ENCODE measurements around the gene PIP4K2C.
"Not testable (repeated sequence)": the region's sequence is repeated elsewhere in the genome, so short reads cannot be mapped to it uniquely, and the experiment has no call there.

PIP4K2C gene

GRCh38 chr12:57550641-57551549 is 40.1 kb upstream of the PIP4K2C start:
- TF ChIP-seq JUND (IDR thresholded peaks at IDR 0.05; ENCODE audit: low read depth), result no peak
- in situ Hi-C loops (cut with HindIII; ENCODE audit: low pct_unique_long_range_greater_than_20kb, low sequenced_read_pairs), result no loop called here
- DNase-seq (ENCODE audit: low read depth in 1 of 2, low spot score in 1 of 2), result no peak

GRCh38 chr12:57551637-57552305 is 39.2 kb upstream of the PIP4K2C start:
- DNase-seq (ENCODE audit: low read depth in 1 of 2, low spot score in 1 of 2), result no peak
- no peak for TF ChIP-seq JUND (IDR thresholded peaks at IDR 0.05; ENCODE audit: low read depth)
- in situ Hi-C loops (cut with HindIII; ENCODE audit: low pct_unique_long_range_greater_than_20kb, low sequenced_read_pairs), result no loop called here

GRCh38 chr12:57552306-57552651 is 38.7 kb upstream of the PIP4K2C start:
- in situ Hi-C loops (cut with HindIII; ENCODE audit: low pct_unique_long_range_greater_than_20kb, low sequenced_read_pairs), result no loop called here
- DNase-seq (ENCODE audit: low read depth in 1 of 2, low spot score in 1 of 2), result no peak
- no peak for TF ChIP-seq JUND (IDR thresholded peaks at IDR 0.05; ENCODE audit: low read depth)

GRCh38 chr12:57552835-57553313 is 38.1 kb upstream of the PIP4K2C start:
- in situ Hi-C loops (cut with HindIII; ENCODE audit: low pct_unique_long_range_greater_than_20kb, low sequenced_read_pairs), result no loop called here
- no peak for TF ChIP-seq JUND (IDR thresholded peaks at IDR 0.05; ENCODE audit: low read depth)
- DNase-seq (ENCODE audit: low read depth in 1 of 2, low spot score in 1 of 2), result no peak

GRCh38 chr12:57553343-57554202 is 37.4 kb upstream of the PIP4K2C start:
- DNase-seq (ENCODE audit: low read depth in 1 of 2, low spot score in 1 of 2), result no peak
- in situ Hi-C loops (cut with HindIII; ENCODE audit: low pct_unique_long_range_greater_than_20kb, low sequenced_read_pairs), result no loop called here
- TF ChIP-seq JUND (IDR thresholded peaks at IDR 0.05; ENCODE audit: low read depth), result no peak

GRCh38 chr12:57554453-57554852 is 36.5 kb upstream of the PIP4K2C start:
- no peak for TF ChIP-seq JUND (IDR thresholded peaks at IDR 0.05; ENCODE audit: low read depth)
- in situ Hi-C loops (cut with HindIII; ENCODE audit: low pct_unique_long_range_greater_than_20kb, low sequenced_read_pairs), result no loop called here
- DNase-seq (ENCODE audit: low read depth in 1 of 2, low spot score in 1 of 2), result no peak

GRCh38 chr12:57554897-57555296 is 36.1 kb upstream of the PIP4K2C start:
- no peak for DNase-seq (ENCODE audit: low read depth in 1 of 2, low spot score in 1 of 2)
- no peak for TF ChIP-seq JUND (IDR thresholded peaks at IDR 0.05; ENCODE audit: low read depth)
- in situ Hi-C loops (cut with HindIII; ENCODE audit: low pct_unique_long_range_greater_than_20kb, low sequenced_read_pairs), result no loop called here

- in situ Hi-C loops (cut with HindIII; ENCODE audit: low pct_unique_long_range_greater_than_20kb, low sequenced_read_pairs), result no loop called here
- TF ChIP-seq JUND (IDR thresholded peaks at IDR 0.05; ENCODE audit: low read depth), result no peak
- no peak for DNase-seq (ENCODE audit: low read depth in 1 of 2, low spot score in 1 of 2)
Observed at GRCh38 chr12:57558864-57559263, 32.1 kb upstream of the PIP4K2C start.

- TF ChIP-seq JUND (IDR thresholded peaks at IDR 0.05; ENCODE audit: low read depth), result no peak
- DNase-seq (ENCODE audit: low read depth in 1 of 2, low spot score in 1 of 2), result no peak
- in situ Hi-C loops (cut with HindIII; ENCODE audit: low pct_unique_long_range_greater_than_20kb, low sequenced_read_pairs), result no loop called here
Observed at GRCh38 chr12:57560516-57560915, 30.5 kb upstream of the PIP4K2C start.

GRCh38 chr12:57561117-57561516 is 29.9 kb upstream of the PIP4K2C start:
- DNase-seq (ENCODE audit: low read depth in 1 of 2, low spot score in 1 of 2); in situ Hi-C loops (cut with HindIII; ENCODE audit: low pct_unique_long_range_greater_than_20kb, low sequenced_read_pairs): not testable (repeated sequence)

- DNase-seq (ENCODE audit: low read depth in 1 of 2, low spot score in 1 of 2), result no peak
- no peak for TF ChIP-seq JUND (IDR thresholded peaks at IDR 0.05; ENCODE audit: low read depth)
- in situ Hi-C loops (cut with HindIII; ENCODE audit: low pct_unique_long_range_greater_than_20kb, low sequenced_read_pairs), result no loop called here
Observed at GRCh38 chr12:57563358-57563757, 27.6 kb upstream of the PIP4K2C start.

- no peak for TF ChIP-seq JUND (IDR thresholded peaks at IDR 0.05; ENCODE audit: low read depth)
- no peak for DNase-seq (ENCODE audit: low read depth in 1 of 2, low spot score in 1 of 2)
- in situ Hi-C loops (cut with HindIII; ENCODE audit: low pct_unique_long_range_greater_than_20kb, low sequenced_read_pairs), result no loop called here
Observed at GRCh38 chr12:57564178-57564740, 26.7 kb upstream of the PIP4K2C start.
